Measurements from ENCODE around the gene IDI2. TPM values are rescaled to one million over a fixed set of nuclear protein-coding genes. Genes with fewer than 3 reads are reported as not detected.

IDI2 gene
- total and polyA plus RNA-seq, 2 of the 13 experiments (the other 11 are each of a cell fraction or from before 2014, with no cell fraction given): not detected

DNA sequence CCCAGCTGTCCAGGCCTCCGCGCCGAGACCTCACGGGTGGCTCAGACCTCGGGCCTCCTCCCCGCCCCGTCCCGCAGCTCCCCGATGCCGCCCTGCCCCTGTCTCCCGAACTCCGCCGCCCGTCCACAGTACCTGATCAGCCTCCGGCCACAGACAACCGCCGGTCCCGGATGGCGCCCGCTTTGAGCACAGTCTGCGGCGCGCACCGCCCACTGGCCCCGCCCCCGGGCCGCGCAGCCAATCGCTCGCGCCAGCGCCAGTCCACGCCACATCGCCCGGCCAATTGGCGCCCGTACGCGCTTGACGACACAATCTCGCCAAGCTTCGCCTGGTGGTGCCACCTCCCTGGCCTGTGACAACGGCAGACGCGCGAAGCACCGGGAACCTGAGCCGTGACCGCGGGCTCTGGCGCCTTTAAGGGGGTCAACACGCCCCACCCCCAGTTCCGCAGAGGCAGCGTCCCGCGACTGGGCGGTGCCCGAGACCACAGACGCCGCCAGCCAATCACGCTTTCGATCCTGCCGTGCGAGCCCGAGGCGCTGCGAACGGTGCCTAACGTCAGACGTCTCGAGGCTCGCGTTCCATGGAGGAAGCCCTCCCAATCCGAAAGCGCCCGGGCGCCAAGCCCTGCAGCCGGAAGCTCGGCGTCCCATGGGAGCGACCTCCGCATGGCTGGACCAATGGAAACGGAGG is 23.2 kb upstream of the IDI2 start, which contains the start of gene IDI1 (continued):
- peak; percentile 64; the same call in 1 of the 2 replicates for TF ChIP-seq NRL (CRISPR knock-in tag; IDR thresholded peaks at IDR 0.05; ENCODE audit: borderline replicate concordance)
- peak; percentile 99 for TF ChIP-seq ZMYM4 (CRISPR knock-in tag; IDR thresholded peaks at IDR 0.05)
- TF ChIP-seq AFF4 (CRISPR knock-in tag; IDR thresholded peaks at IDR 0.05): peak; percentile 39; the same call in 1 of the 2 replicates
- TF ChIP-seq HOXA7 (CRISPR knock-in tag; IDR thresholded peaks at IDR 0.05): no peak
- peak; percentile 75; the same call in 1 of the 2 replicates for TF ChIP-seq ZNF639 (CRISPR knock-in tag; conservative IDR thresholded peaks at IDR 0.05)
- TF ChIP-seq, protein P1, sequence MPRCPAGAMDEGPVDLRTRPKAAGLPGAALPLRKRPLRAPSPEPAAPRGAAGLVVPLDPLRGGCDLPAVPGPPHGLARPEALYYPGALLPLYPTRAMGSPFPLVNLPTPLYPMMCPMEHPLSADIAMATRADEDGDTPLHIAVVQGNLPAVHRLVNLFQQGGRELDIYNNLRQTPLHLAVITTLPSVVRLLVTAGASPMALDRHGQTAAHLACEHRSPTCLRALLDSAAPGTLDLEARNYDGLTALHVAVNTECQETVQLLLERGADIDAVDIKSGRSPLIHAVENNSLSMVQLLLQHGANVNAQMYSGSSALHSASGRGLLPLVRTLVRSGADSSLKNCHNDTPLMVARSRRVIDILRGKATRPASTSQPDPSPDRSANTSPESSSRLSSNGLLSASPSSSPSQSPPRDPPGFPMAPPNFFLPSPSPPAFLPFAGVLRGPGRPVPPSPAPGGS (CRISPR knock-in tag; IDR thresholded peaks at IDR 0.05): peak; percentile 87
- TF ChIP-seq ZNF431 (CRISPR knock-in tag; IDR thresholded peaks at IDR 0.05; ENCODE audit: borderline replicate concordance, low read depth): peak; percentile 94
- peak; percentile 79 for TF ChIP-seq TARDBP (CRISPR knock-in tag; IDR thresholded peaks at IDR 0.05)
- TF ChIP-seq REXO4 (CRISPR knock-in tag; IDR thresholded peaks at IDR 0.05; ENCODE audit: borderline replicate concordance): no peak
- TF ChIP-seq SRSF4 (IDR thresholded peaks at IDR 0.05; ENCODE audit: low read depth, low read length, poor library complexity, severe bottlenecking): peak; percentile 78
- TF ChIP-seq ARNTL (CRISPR knock-in tag; IDR thresholded peaks at IDR 0.05): peak; percentile 87
- TF ChIP-seq NBN (conservative IDR thresholded peaks at IDR 0.05): no peak
- TF ChIP-seq, protein P2, sequence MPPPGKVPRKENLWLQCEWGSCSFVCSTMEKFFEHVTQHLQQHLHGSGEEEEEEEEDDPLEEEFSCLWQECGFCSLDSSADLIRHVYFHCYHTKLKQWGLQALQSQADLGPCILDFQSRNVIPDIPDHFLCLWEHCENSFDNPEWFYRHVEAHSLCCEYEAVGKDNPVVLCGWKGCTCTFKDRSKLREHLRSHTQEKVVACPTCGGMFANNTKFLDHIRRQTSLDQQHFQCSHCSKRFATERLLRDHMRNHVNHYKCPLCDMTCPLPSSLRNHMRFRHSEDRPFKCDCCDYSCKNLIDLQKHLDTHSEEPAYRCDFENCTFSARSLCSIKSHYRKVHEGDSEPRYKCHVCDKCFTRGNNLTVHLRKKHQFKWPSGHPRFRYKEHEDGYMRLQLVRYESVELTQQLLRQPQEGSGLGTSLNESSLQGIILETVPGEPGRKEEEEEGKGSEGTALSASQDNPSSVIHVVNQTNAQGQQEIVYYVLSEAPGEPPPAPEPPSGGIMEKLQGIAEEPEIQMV (CRISPR knock-in tag; IDR thresholded peaks at IDR 0.05; ENCODE audit: low read depth): 0 out of 2 replicates have a peak, but pooled peaks have one; percentile 27
- peak; percentile 85 for TF ChIP-seq ZNF607 (CRISPR knock-in tag; IDR thresholded peaks at IDR 0.05; ENCODE audit: borderline replicate concordance)
- peak; percentile 41; the same call in 1 of the 2 replicates for TF ChIP-seq HIVEP1 (CRISPR knock-in tag; IDR thresholded peaks at IDR 0.05)
- TF ChIP-seq, protein P3, sequence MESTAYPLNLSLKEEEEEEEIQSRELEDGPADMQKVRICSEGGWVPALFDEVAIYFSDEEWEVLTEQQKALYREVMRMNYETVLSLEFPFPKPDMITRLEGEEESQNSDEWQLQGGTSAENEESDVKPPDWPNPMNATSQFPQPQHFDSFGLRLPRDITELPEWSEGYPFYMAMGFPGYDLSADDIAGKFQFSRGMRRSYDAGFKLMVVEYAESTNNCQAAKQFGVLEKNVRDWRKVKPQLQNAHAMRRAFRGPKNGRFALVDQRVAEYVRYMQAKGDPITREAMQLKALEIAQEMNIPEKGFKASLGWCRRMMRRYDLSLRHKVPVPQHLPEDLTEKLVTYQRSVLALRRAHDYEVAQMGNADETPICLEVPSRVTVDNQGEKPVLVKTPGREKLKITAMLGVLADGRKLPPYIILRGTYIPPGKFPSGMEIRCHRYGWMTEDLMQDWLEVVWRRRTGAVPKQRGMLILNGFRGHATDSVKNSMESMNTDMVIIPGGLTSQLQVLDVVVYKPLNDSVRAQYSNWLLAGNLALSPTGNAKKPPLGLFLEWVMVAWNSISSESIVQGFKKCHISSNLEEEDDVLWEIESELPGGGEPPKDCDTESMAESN (CRISPR knock-in tag; conservative IDR thresholded peaks at IDR 0.05): peak; percentile 89
- no peak for TF ChIP-seq TEF (CRISPR knock-in tag; IDR thresholded peaks at IDR 0.05)
